Astrocyte (in vitro differentiated cells and primary cell): ENCODE data around the gene TTC7B. TPM values are rescaled to one million over a fixed set of nuclear protein-coding genes. Genes with fewer than 3 reads are reported as not detected.

ENCODE experiments used
- DNase-seq: peaks from one replicate; pipeline ENCODE4 v3.0.0-alpha.2; 2010; ENCODE audit warnings: low read depth
- FAIRE-seq: peaks from 2 replicates; lab custom pipeline; 2011; peaks lifted over from hg19 to GRCh38; lab: Jason Lieb, UNC
- H2AFZ ChIP-seq: 2 replicates; pipeline ENCODE4 v1.6.0; 2012; ENCODE audit warnings: low read depth, low read length, inconsistent platforms
- H3K27ac ChIP-seq: 2 replicates; pipeline ENCODE4 v1.5.1; 2011; ENCODE audit warnings: low read depth, low read length, inconsistent platforms
- H3K27me3 ChIP-seq: 2 replicates; pipeline ENCODE4 v1.6.0; 2011; ENCODE audit warnings: low read length, inconsistent platforms; ENCODE audit not compliant: insufficient read depth
- H3K36me3 ChIP-seq: 2 replicates; pipeline ENCODE4 v1.5.1; 2011; ENCODE audit warnings: low read length, inconsistent platforms; ENCODE audit not compliant: insufficient read depth
- H3K4me1 ChIP-seq: 2 replicates; pipeline ENCODE4 v1.5.1; 2011; ENCODE audit warnings: low read length, inconsistent platforms; ENCODE audit not compliant: insufficient read depth
- H3K4me2 ChIP-seq: 2 replicates; pipeline ENCODE4 v1.6.0; 2012; ENCODE audit warnings: low read length, inconsistent platforms
- H3K4me3 ChIP-seq: 2 replicates; pipeline ENCODE4 v1.5.1; 2011; ENCODE audit warnings: low read depth, mild to moderate bottlenecking, low read length, inconsistent platforms; ENCODE audit not compliant: insufficient read depth
- H3K79me2 ChIP-seq: 2 replicates; pipeline ENCODE4 v1.6.0; 2012; ENCODE audit warnings: mild to moderate bottlenecking, low read length, inconsistent platforms; ENCODE audit not compliant: insufficient read depth
- H3K9ac ChIP-seq: 2 replicates; pipeline ENCODE4 v1.6.0; 2012; ENCODE audit warnings: mild to moderate bottlenecking, low read length, inconsistent platforms
- H3K9me3 ChIP-seq: 2 replicates; pipeline ENCODE4 v1.5.1; 2012; ENCODE audit warnings: low read depth, mild to moderate bottlenecking, low read length, inconsistent platforms; ENCODE audit not compliant: insufficient read depth
- H4K20me1 ChIP-seq: 2 replicates; pipeline ENCODE4 v1.6.0; 2012; ENCODE audit warnings: low read length, inconsistent platforms; ENCODE audit not compliant: insufficient read depth
- H3K27ac Mint-ChIP-seq: one replicate; pipeline ENCODE4 v1.8.0; 2021; ENCODE audit warnings: mild to moderate bottlenecking, mixed read lengths; ENCODE audit not compliant: unreplicated experiment
- H3K27me3 Mint-ChIP-seq: one replicate; pipeline ENCODE4 v1.8.0; 2021; ENCODE audit warnings: low read depth, mixed read lengths; ENCODE audit not compliant: unreplicated experiment
- H3K36me3 Mint-ChIP-seq: one replicate; pipeline ENCODE4 v1.8.0; 2021; ENCODE audit warnings: low read depth, mixed read lengths; ENCODE audit not compliant: unreplicated experiment
- H3K4me1 Mint-ChIP-seq: one replicate; pipeline ENCODE4 v1.8.0; 2021; ENCODE audit warnings: low read depth, mixed read lengths; ENCODE audit not compliant: unreplicated experiment
- H3K4me3 Mint-ChIP-seq: one replicate; pipeline ENCODE4 v1.8.0; 2021; ENCODE audit warnings: mild to moderate bottlenecking, moderate library complexity, mixed read lengths; ENCODE audit not compliant: unreplicated experiment
- H3K9me3 Mint-ChIP-seq: one replicate; pipeline ENCODE4 v1.8.0; 2021; ENCODE audit warnings: mild to moderate bottlenecking, mixed read lengths; ENCODE audit not compliant: unreplicated experiment
- EZH2 ChIP-seq: IDR thresholded peaks from 2 replicates; pipeline ENCODE4 v1.6.1; 2012; ENCODE audit warnings: mild to moderate bottlenecking, low read length, inconsistent platforms; ENCODE audit not compliant: insufficient read depth
- total RNA-seq: library from RNA; stranded (reverse); gene quantifications from 2 replicates; pipeline ENCODE4 v1.2.1, GENCODE V29; 2021
- TF ChIP-seq, protein P1 (sequence below): IDR thresholded peaks from 2 replicates; pipeline ENCODE4 v1.5.1; 2011; ENCODE audit warnings: low read depth, mild to moderate bottlenecking, inconsistent platforms, low read length, moderate library complexity; ENCODE audit not compliant: insufficient read depth

The TTC7B gene
- total RNA-seq, 1 donor from 2014 or later, result 42.1 TPM

DNA sequence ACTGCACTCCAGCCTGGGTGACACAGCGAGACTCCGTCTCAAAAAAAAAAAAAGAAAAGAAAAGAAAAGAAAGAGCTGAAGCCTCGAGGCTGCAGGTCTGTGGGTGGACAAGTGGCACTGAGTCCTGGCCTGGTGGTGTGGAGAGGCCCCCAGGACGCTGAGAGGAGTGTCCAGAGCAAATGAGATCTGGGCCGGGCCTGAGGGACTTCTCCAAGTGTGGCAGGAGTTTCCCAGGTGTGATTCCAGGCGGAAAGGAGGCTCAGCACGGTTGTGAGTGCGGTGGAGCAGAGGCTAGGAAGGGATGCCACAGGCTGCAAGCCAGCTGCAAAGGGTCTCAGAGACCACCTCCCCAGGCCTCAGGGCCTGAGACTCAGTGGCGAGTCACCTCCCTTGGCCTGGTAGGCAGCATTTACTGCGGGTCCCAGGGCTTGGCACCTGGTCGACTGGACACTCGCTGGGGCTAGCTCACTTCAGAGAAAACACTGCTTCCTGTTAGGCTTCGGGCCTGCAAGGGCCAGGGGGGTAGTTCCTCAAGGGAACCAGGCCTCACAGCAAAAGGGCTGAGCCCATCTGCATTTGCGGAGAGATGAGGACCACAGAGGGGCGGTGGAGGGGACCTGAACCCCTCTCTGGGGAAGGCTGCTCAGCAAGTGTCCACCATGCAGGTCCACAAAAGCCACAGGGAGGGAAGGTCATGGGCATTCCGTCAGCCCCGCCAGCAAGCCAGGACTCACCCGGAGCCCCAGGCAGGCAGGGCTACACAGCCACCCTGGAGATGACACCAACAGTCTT lies 11.7 kb downstream of the TTC7B start:
- H3K9ac ChIP-seq, result no peak overlapping the region
- no peaks in the 10 kb centered on the region for H3K27me3 Mint-ChIP-seq
- no peak overlapping the region for H2AFZ ChIP-seq
- peak overlapping the region; percentile 88 for H3K27ac Mint-ChIP-seq
- no peak overlapping the region for H3K4me3 ChIP-seq
- H3K36me3 Mint-ChIP-seq, result peaks cover under 1% of the 10 kb centered on the region
- peaks cover 31% of the 10 kb centered on the region for H3K4me1 ChIP-seq
- no peak for DNase-seq
- H3K4me1 Mint-ChIP-seq, result peaks cover 25% of the 10 kb centered on the region
- no peaks in the 10 kb centered on the region for H3K9me3 Mint-ChIP-seq
- H3K9me3 ChIP-seq, result no peaks in the 10 kb centered on the region
- H3K36me3 ChIP-seq, result no peaks in the 10 kb centered on the region
- no peak for FAIRE-seq
- H3K79me2 ChIP-seq, result peaks cover 34% of the 10 kb centered on the region
- no peaks in the 10 kb centered on the region for H3K27me3 ChIP-seq
- H3K27ac ChIP-seq, result no peak overlapping the region
- peaks cover 25% of the 10 kb centered on the region for H4K20me1 ChIP-seq
- TF ChIP-seq, protein P1, sequence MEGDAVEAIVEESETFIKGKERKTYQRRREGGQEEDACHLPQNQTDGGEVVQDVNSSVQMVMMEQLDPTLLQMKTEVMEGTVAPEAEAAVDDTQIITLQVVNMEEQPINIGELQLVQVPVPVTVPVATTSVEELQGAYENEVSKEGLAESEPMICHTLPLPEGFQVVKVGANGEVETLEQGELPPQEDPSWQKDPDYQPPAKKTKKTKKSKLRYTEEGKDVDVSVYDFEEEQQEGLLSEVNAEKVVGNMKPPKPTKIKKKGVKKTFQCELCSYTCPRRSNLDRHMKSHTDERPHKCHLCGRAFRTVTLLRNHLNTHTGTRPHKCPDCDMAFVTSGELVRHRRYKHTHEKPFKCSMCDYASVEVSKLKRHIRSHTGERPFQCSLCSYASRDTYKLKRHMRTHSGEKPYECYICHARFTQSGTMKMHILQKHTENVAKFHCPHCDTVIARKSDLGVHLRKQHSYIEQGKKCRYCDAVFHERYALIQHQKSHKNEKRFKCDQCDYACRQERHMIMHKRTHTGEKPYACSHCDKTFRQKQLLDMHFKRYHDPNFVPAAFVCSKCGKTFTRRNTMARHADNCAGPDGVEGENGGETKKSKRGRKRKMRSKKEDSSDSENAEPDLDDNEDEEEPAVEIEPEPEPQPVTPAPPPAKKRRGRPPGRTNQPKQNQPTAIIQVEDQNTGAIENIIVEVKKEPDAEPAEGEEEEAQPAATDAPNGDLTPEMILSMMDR, result no peak
- H3K4me2 ChIP-seq, result no peak overlapping the region
- H3K4me3 Mint-ChIP-seq, result no peak overlapping the region

DNA sequence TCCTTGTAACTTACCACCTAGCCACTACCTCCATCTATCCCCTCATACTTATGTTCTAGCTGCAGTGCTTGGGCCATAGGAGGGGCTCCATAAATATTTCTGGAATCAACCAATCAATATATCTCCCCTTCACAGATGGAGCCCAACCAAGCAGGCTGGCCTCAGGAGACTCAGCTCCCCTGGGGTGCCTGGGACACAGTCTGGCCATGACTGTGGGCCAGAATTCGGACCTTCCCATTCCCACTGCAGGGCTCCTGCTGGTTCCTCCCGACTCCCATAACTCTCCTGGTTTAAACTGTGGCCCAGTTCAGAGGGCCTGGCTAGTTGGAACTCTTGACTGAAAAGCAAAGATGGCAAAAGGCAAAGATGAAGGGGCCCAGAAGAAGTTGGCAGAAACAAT lies 13.0 kb downstream of the TTC7B start:
- H3K27me3 ChIP-seq, result no peaks in the 10 kb centered on the region
- peaks cover 22% of the 10 kb centered on the region for H4K20me1 ChIP-seq
- TF ChIP-seq, protein P1, result no peak
- TF ChIP-seq EZH2, result no peak
- H3K36me3 ChIP-seq, result no peaks in the 10 kb centered on the region
- no peak overlapping the region for H3K9ac ChIP-seq
- H3K9me3 ChIP-seq, result no peaks in the 10 kb centered on the region
- Mint-ChIP-seq H3K27me3 (no peaks in the 10 kb centered on the region), H3K36me3 (peaks cover 7% of the 10 kb centered on the region), H3K4me3 (no peak overlapping the region), H3K9me3 (no peaks in the 10 kb centered on the region), H3K4me1 (peaks cover 19% of the 10 kb centered on the region), H3K27ac (peak overlapping the region; percentile 88)
- H3K4me2 ChIP-seq, result peak overlapping the region; percentile 41
- H3K79me2 ChIP-seq, result peaks cover 36% of the 10 kb centered on the region
- no peak for FAIRE-seq
- H3K4me1 ChIP-seq, result peaks cover 21% of the 10 kb centered on the region
- no peak overlapping the region for H3K4me3 ChIP-seq
- peak overlapping the region; percentile 53 for H2AFZ ChIP-seq
- peak overlapping the region; percentile 41 for H3K27ac ChIP-seq
- no peak for DNase-seq

DNA sequence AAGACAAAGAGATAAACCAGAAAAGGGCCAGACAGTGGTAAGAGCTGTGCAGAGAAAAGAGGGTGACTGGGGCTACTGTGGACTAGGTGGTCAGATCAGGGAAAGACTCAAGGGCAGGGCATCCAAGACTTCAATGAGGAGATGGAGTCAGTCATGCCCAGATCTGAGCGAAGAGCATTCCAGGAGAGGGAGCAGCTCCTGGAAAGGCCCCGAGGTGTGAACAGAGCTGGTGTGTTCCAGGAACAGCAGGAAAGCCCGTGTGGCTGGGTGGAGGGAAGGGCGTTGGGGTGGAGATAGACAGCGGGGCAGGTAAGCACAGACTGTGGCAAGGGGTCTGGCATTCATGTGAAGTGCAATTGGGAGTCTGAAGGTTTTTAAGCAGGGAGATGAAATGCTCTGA lies 16.8 kb downstream of the TTC7B start:
- no peak overlapping the region for H2AFZ ChIP-seq
- FAIRE-seq (no peak), DNase-seq (no peak)
- no peak overlapping the region for H3K9ac ChIP-seq
- H3K27me3 ChIP-seq, result no peaks in the 10 kb centered on the region
- H3K79me2 ChIP-seq, result peaks cover 23% of the 10 kb centered on the region
- H3K36me3 Mint-ChIP-seq, result peaks cover 9% of the 10 kb centered on the region
- H3K4me3 Mint-ChIP-seq, result no peak overlapping the region
- no peak overlapping the region for H3K4me3 ChIP-seq
- H3K27me3 Mint-ChIP-seq, result no peaks in the 10 kb centered on the region
- TF ChIP-seq, protein P1, result no peak
- TF ChIP-seq EZH2, result no peak
- peaks cover 5% of the 10 kb centered on the region for H4K20me1 ChIP-seq
- no peaks in the 10 kb centered on the region for H3K36me3 ChIP-seq
- peaks cover 29% of the 10 kb centered on the region for H3K4me1 ChIP-seq
- H3K4me2 ChIP-seq, result no peak overlapping the region
- H3K27ac ChIP-seq, result no peak overlapping the region
- peaks cover 31% of the 10 kb centered on the region for H3K4me1 Mint-ChIP-seq
- H3K27ac Mint-ChIP-seq, result no peak overlapping the region
- no peaks in the 10 kb centered on the region for H3K9me3 ChIP-seq
- H3K9me3 Mint-ChIP-seq, result no peaks in the 10 kb centered on the region
